Esophagus muscularis mucosa (tissue), 4 donors: ENCODE measurements around the gene EHD1.

Source experiments
- CTCF ChIP-seq, 3 experiments: fragments of 200-600 bp in 2 of 3; fragments of 450-650 bp in 1 of 3; sonication (generic) in 2 of 3; IDR thresholded peaks; one replicate each; pipeline ENCODE4 v1.5.1; 2017 to 2019; ENCODE audit warnings: antibody characterized with exemption in 3 of 3, mild to moderate bottlenecking in 2 of 3, moderate library complexity in 1 of 3
- EP300 ChIP-seq: sonication (generic); formaldehyde crosslinking; IDR thresholded peaks from one replicate; pipeline ENCODE4 v1.6.1; 2017; ENCODE audit warnings: antibody characterized with exemption
- POLR2A ChIP-seq: fragments of 450-650 bp; IDR thresholded peaks from one replicate; pipeline ENCODE4 v1.6.1; 2017; ENCODE audit warnings: antibody characterized with exemption, moderate library complexity, mild to moderate bottlenecking, low read depth

GRCh38 chr11:64854157-64854533, 24.3 kb downstream of the EHD1 start:
- TF ChIP-seq EP300 (no peak), CTCF (IDR thresholded peaks at IDR 0.05) (no peak), POLR2A (no peak)
